SK-N-MC (cell line): ENCODE data around the gene RTL3.

Experiments
- DNase-seq: peaks from one replicate; pipeline ENCODE4 v3.0.0-alpha.2; 2011; ENCODE audit warnings: low read depth, low spot score
- H3K27ac ChIP-seq: fragments of 200-600 bp; sonication (generic); 2 replicates; pipeline ENCODE4 v1.5.1; 2016; ENCODE audit warnings: mixed run types
- H3K36me3 ChIP-seq: fragments of 200-600 bp; sonication (generic); 2 replicates; pipeline ENCODE4 v1.6.1; 2017; ENCODE audit warnings: antibody characterized with exemption, low read length, mixed read lengths; ENCODE audit not compliant: insufficient read depth
- H3K4me3 ChIP-seq: fragments of 200-600 bp; sonication (generic); 2 replicates; pipeline ENCODE4 v1.5.1; 2016
- H3K9ac ChIP-seq: fragments of 200-600 bp; sonication (generic); 2 replicates; pipeline ENCODE4 v1.8.0; 2017; ENCODE audit warnings: mixed run types, mixed read lengths; ENCODE audit not compliant: insufficient read length
- H3K9me3 ChIP-seq: fragments of 200-600 bp; sonication (generic); 2 replicates; pipeline ENCODE4 v1.6.1; 2017; ENCODE audit warnings: low read depth, mild to moderate bottlenecking, antibody characterized with exemption, low read length, moderate library complexity, mixed read lengths
- EZH2 ChIP-seq: fragments of 200-600 bp; sonication (generic); IDR thresholded peaks from one replicate; pipeline ENCODE4 v1.6.1; 2017; ENCODE audit warnings: antibody characterized with exemption
- FOXP2 ChIP-seq: optimal IDR thresholded peaks from 2 replicates; pipeline ENCODE3; 2011; ENCODE audit warnings: mild to moderate bottlenecking, moderate library complexity; ENCODE audit not compliant: insufficient read depth; ENCODE audit errors: extremely low read length, control extremely low read depth
- POLR2AphosphoS5 ChIP-seq: IDR thresholded peaks from 2 replicates; pipeline ENCODE4 v1.6.1; 2012; ENCODE audit warnings: mild to moderate bottlenecking, low read depth, low read length, borderline replicate concordance

The RTL3 gene

GRCh38 chrX:78624962-78625909 lies 33.9 kb downstream of the RTL3 start:
- no peaks in the 10 kb centered on the region for H3K36me3 ChIP-seq
- 0 out of 2 replicates have a peak overlapping the region, but pooled peaks have one; percentile 25 for H3K4me3 ChIP-seq
- TF ChIP-seq EZH2 (no peak), FOXP2 (no peak), POLR2AphosphoS5 (no peak)
- DNase-seq: no peak
- no peak overlapping the region for H3K9ac ChIP-seq
- H3K27ac ChIP-seq: peak overlapping the region; percentile 74
- no peaks in the 10 kb centered on the region for H3K9me3 ChIP-seq

- no peaks in the 10 kb centered on the region for H3K36me3 ChIP-seq
- H3K27ac ChIP-seq: no peak overlapping the region
- H3K4me3 ChIP-seq: no peak overlapping the region
- no peaks in the 10 kb centered on the region for H3K9me3 ChIP-seq
- DNase-seq: no peak
- H3K9ac ChIP-seq: no peak overlapping the region
- TF ChIP-seq POLR2AphosphoS5 (no peak), EZH2 (no peak), FOXP2 (no peak)
Measured at GRCh38 chrX:78624426-78624825, 34.7 kb downstream of the RTL3 start.

GRCh38 chrX:78622831-78623230 lies 36.3 kb downstream of the RTL3 start:
- Histone ChIP-seq H3K9ac (no peak overlapping the region), H3K4me3 (no peak overlapping the region), H3K36me3 (no peaks in the 10 kb centered on the region), H3K27ac (no peak overlapping the region), H3K9me3 (no peaks in the 10 kb centered on the region)
- DNase-seq: no peak
- TF ChIP-seq POLR2AphosphoS5 (no peak), FOXP2 (no peak), EZH2 (no peak)

GRCh38 chrX:78619834-78620233 lies 39.3 kb downstream of the RTL3 start:
- Histone ChIP-seq H3K27ac (no peak overlapping the region), H3K9ac (no peak overlapping the region), H3K4me3 (no peak overlapping the region), H3K36me3 (no peaks in the 10 kb centered on the region), H3K9me3 (no peaks in the 10 kb centered on the region)
- DNase-seq: no peak
- no peak for TF ChIP-seq POLR2AphosphoS5
- TF ChIP-seq EZH2: no peak
- no peak for TF ChIP-seq FOXP2

GRCh38 chrX:78618987-78619386 lies 40.1 kb downstream of the RTL3 start:
- Histone ChIP-seq H3K36me3 (no peaks in the 10 kb centered on the region), H3K9ac (no peak overlapping the region), H3K27ac (no peak overlapping the region), H3K9me3 (no peaks in the 10 kb centered on the region), H3K4me3 (no peak overlapping the region)
- TF ChIP-seq EZH2: no peak
- TF ChIP-seq FOXP2: no peak
- no peak for TF ChIP-seq POLR2AphosphoS5
- DNase-seq: no peak

- Histone ChIP-seq H3K4me3 (no peak overlapping the region), H3K36me3 (no peaks in the 10 kb centered on the region), H3K9ac (no peak overlapping the region), H3K27ac (no peak overlapping the region), H3K9me3 (no peaks in the 10 kb centered on the region)
- no peak for DNase-seq
- TF ChIP-seq EZH2 (no peak), FOXP2 (no peak)
Measured at GRCh38 chrX:78614264-78614663, 44.9 kb downstream of the RTL3 start.
